B cell (primary cell): ENCODE data around the gene RNF32. TPM values are rescaled to one million over a fixed set of nuclear protein-coding genes. Genes with fewer than 3 reads are reported as not detected.

Experiments
- ATAC-seq: fragments of 200-7000 bp; cut with Tn5 transposase; one replicate; pipeline ENCODE4 v1.10.0; 2021; ENCODE audit warnings: low read depth, mild to moderate bottlenecking, moderate number of reproducible peaks, moderate library complexity
- CTCF ChIA-PET: fragments of 350-600 bp; sonication (Branson Sonifier 250); formaldehyde crosslinking; loops from one replicate; lab custom pipeline; 2021; ENCODE audit warnings: antibody characterized with exemption, inconsistent platforms; lab: Charles Lee
- POLR2A ChIA-PET: fragments of 350-600 bp; sonication (Branson Sonifier 250); formaldehyde crosslinking; loops from one replicate; lab custom pipeline; 2021; ENCODE audit warnings: antibody characterized with exemption; lab: Charles Lee
- DNase-seq: peaks from one replicate; pipeline ENCODE4 v3.0.0; 2013
- H2AFZ ChIP-seq: 2 replicates; pipeline ENCODE4 v1.6.1; 2012; ENCODE audit warnings: mild to moderate bottlenecking, low read depth, low read length; ENCODE audit not compliant: insufficient read depth, poor library complexity, severe bottlenecking
- H3K27ac ChIP-seq, 2 donors: 1 replicate in 1 of 2; 2 replicates in 1 of 2; pipeline ENCODE4 v1.5.1; 2012 to 2013; ENCODE audit warnings: low read length in 2 of 2, mild to moderate bottlenecking in 2 of 2, moderate library complexity in 1 of 2
- H3K27me3 ChIP-seq, 4 experiments: fragments of 200-600 bp in 1 of 4; sonication (generic) in 1 of 4; replicated peaks in 1 of 4; 1 replicate in 2 of 4; 2 replicates in 2 of 4; pipeline versions ENCODE4 v1.6.1 to v1.7.0; 2013 to 2016; ENCODE audit warnings: low read length in 3 of 4, mild to moderate bottlenecking in 2 of 4, mixed read lengths in 1 of 4, moderate library complexity in 1 of 4; ENCODE audit not compliant: insufficient read depth in 4 of 4, control insufficient read depth in 3 of 4; ENCODE audit errors: control extremely low read depth in 1 of 4
- H3K36me3 ChIP-seq, 2 experiments: replicated peaks in 1 of 2; 1 replicate in 1 of 2; 2 replicates in 1 of 2; pipeline versions ENCODE4 v1.6.1 to v1.7.1; 2013; ENCODE audit warnings: low read length in 1 of 2; ENCODE audit not compliant: insufficient read depth in 2 of 2, control insufficient read depth in 1 of 2; ENCODE audit errors: control extremely low read depth in 1 of 2, extremely low read depth in 1 of 2
- H3K4me1 ChIP-seq, 2 donors: fragments of 200-600 bp in 1 of 2; sonication (generic) in 1 of 2; 1 replicate in 1 of 2; 2 replicates in 1 of 2; pipeline versions ENCODE4 v1.5.1 to v1.6.1; 2013 to 2017; ENCODE audit warnings: low read length in 2 of 2; ENCODE audit not compliant: control insufficient read depth in 2 of 2, insufficient read depth in 2 of 2
- H3K4me2 ChIP-seq: replicated peaks from 2 replicates; pipeline ENCODE3; 2012; ENCODE audit warnings: mild to moderate bottlenecking, low read depth, low read length; ENCODE audit not compliant: poor library complexity, severe bottlenecking
- H3K4me3 ChIP-seq, 5 experiments: fragments of 200-600 bp in 1 of 5; sonication (generic) in 1 of 5; 1 replicate in 3 of 5; 2 replicates in 2 of 5; pipeline versions ENCODE4 v1.5.1 to v1.7.0; 2011 to 2016; ENCODE audit warnings: low read length in 4 of 5, mild to moderate bottlenecking in 4 of 5, low read depth in 2 of 5, control low read depth in 1 of 5, moderate library complexity in 1 of 5; ENCODE audit not compliant: insufficient read depth in 1 of 5; ENCODE audit errors: control extremely low read depth in 1 of 5, extremely low read depth in 1 of 5
- H3K79me2 ChIP-seq: fragments of 200-600 bp; sonication (generic); one replicate; pipeline ENCODE4 v1.6.0; 2016; ENCODE audit warnings: low read length; ENCODE audit not compliant: control insufficient read depth, insufficient read depth
- H3K9ac ChIP-seq: fragments of 200-600 bp; sonication (generic); 2 replicates; pipeline ENCODE4 v1.6.1; 2017; ENCODE audit warnings: mild to moderate bottlenecking, low read length, moderate library complexity
- H3K9me3 ChIP-seq, 3 donors: one replicate each; pipeline versions ENCODE4 v1.6.1 to v1.7.1; 2013; ENCODE audit warnings: low read length in 2 of 3; ENCODE audit not compliant: control insufficient read depth in 2 of 3, insufficient read depth in 1 of 3; ENCODE audit errors: control extremely low read depth in 1 of 3
- H4K20me1 ChIP-seq: 2 replicates; pipeline ENCODE4 v1.6.0; 2012; ENCODE audit warnings: mild to moderate bottlenecking, low read length; ENCODE audit not compliant: insufficient read depth, control insufficient read depth, poor library complexity, severe bottlenecking
- H3K27ac Mint-ChIP-seq: one replicate; pipeline ENCODE4 v1.8.0; 2021; ENCODE audit warnings: mixed read lengths
- H3K27me3 Mint-ChIP-seq: one replicate; pipeline ENCODE4 v1.8.0; 2021; ENCODE audit warnings: mixed read lengths
- H3K4me1 Mint-ChIP-seq: one replicate; pipeline ENCODE4 v1.8.0; 2021; ENCODE audit warnings: mixed read lengths
- H3K4me3 Mint-ChIP-seq: one replicate; pipeline ENCODE4 v1.8.0; 2021; ENCODE audit warnings: mixed read lengths
- H3K9me3 Mint-ChIP-seq: one replicate; pipeline ENCODE4 v1.8.0; 2022; ENCODE audit warnings: mixed read lengths; ENCODE audit not compliant: insufficient read depth
- CTCF ChIP-seq: fragments of 200-600 bp; IDR thresholded peaks from one replicate; pipeline ENCODE4 v1.8.0; 2022; ENCODE audit warnings: antibody characterized with exemption, mild to moderate bottlenecking
- EZH2 ChIP-seq: IDR thresholded peaks from 2 replicates; pipeline ENCODE4 v1.6.1; 2012; ENCODE audit warnings: borderline replicate concordance, low read depth, mild to moderate bottlenecking, moderate library complexity, low read length; ENCODE audit not compliant: insufficient read depth, poor library complexity, severe bottlenecking
- WGBS: methylation state at CpG from one replicate; pipeline ENCODE4 v1.1.5; 2013; ENCODE audit warnings: missing lambda C conversion rate; ENCODE audit not compliant: insufficient coverage; 5-methylcytosine and 5-hydroxymethylcytosine counted together
- intact Hi-C: fragments of 100-400 bp; cut with micrococcal nuclease; formaldehyde crosslinking; loops from one replicate; pipeline ENCODE4 v1.10.0; 2022
- polyA plus RNA-seq: library from polyadenylated mRNA; depleted of rRNA; stranded (reverse); fragments of >200 nt; gene quantifications from 2 replicates; pipeline ENCODE4 v1.2.3, GENCODE V29; 2012
- total RNA-seq, 2 donors: library from RNA; stranded (reverse); fragments of 120-200 nt in 1 of 2; gene quantifications; 1 replicate in 1 of 2; 2 replicates in 1 of 2; pipeline versions ENCODE4 v1.2.3 to v1.2.4, GENCODE V29; 2013 to 2022

RNF32 gene
- total and polyA plus RNA-seq, 2 donors (not counting 1 experiment from before 2014, with no cell fraction given): 1.6 to 2.3 TPM

GRCh38 chr7:156691764-156692163 is 51.2 kb downstream of the RNF32 start:
- Mint-ChIP-seq H3K27ac (no peak overlapping the region), H3K27me3 (no peaks in the 10 kb centered on the region), H3K4me3 (no peak overlapping the region), H3K4me1 (no peaks in the 10 kb centered on the region), H3K9me3 (peaks cover 9% of the 10 kb centered on the region)
- H3K9ac ChIP-seq: no peak overlapping the region
- no peak overlapping the region for H3K4me3 ChIP-seq
- no peak overlapping the region for H2AFZ ChIP-seq
- peaks cover 0 to 5% (median 0%) of the 10 kb centered on the region in 3 donors for H3K9me3 ChIP-seq
- intact Hi-C loops: no loop called here
- H3K4me2 ChIP-seq: no peak overlapping the region
- H3K36me3 ChIP-seq: no peaks in the 10 kb centered on the region
- WGBS: 97% methylated on average over 4 of the region's 5 CpGs
- ChIA-PET POLR2A (no interaction called here), CTCF (no interaction called here)
- H4K20me1 ChIP-seq: no peaks in the 10 kb centered on the region
- DNase-seq (no peak), ATAC-seq (no peak)
- H3K4me1 ChIP-seq: no peaks in the 10 kb centered on the region
- no peak overlapping the region for H3K27ac ChIP-seq
- H3K79me2 ChIP-seq: no peaks in the 10 kb centered on the region
- no peaks in the 10 kb centered on the region for H3K27me3 ChIP-seq
- no peak for TF ChIP-seq EZH2
- TF ChIP-seq CTCF: no peak

- H3K36me3 ChIP-seq: no peaks in the 10 kb centered on the region
- no peaks in the 10 kb centered on the region for H3K27me3 ChIP-seq
- H3K4me2 ChIP-seq: no peak overlapping the region
- WGBS: no CpG with 5 or more reads among the region's 1 CpG
- no peak overlapping the region for H3K4me3 ChIP-seq
- POLR2A ChIA-PET: no interaction called here
- no peak for ATAC-seq
- H3K79me2 ChIP-seq: no peaks in the 10 kb centered on the region
- intact Hi-C loops: no loop called here
- Mint-ChIP-seq H3K4me1 (no peaks in the 10 kb centered on the region), H3K4me3 (no peak overlapping the region), H3K9me3 (peaks cover 13% of the 10 kb centered on the region), H3K27ac (no peak overlapping the region), H3K27me3 (no peaks in the 10 kb centered on the region)
- no peak overlapping the region for H3K27ac ChIP-seq
- no peaks in the 10 kb centered on the region for H4K20me1 ChIP-seq
- TF ChIP-seq CTCF: no peak
- no peak for TF ChIP-seq EZH2
- CTCF ChIA-PET: no interaction called here
- DNase-seq: no peak
- H2AFZ ChIP-seq: no peak overlapping the region
- H3K9me3 ChIP-seq: peaks cover 2 to 7% (median 5%) of the 10 kb centered on the region in 3 donors
- H3K4me1 ChIP-seq: no peaks in the 10 kb centered on the region
- no peak overlapping the region for H3K9ac ChIP-seq
These were observed 52.3 kb downstream of the RNF32 start for GRCh38 chr7:156692849-156693248.
